Measurements from ENCODE around the gene SMIM35.

Gene SMIM35

GRCh38 chr11:118001494-118001971 is 85.2 kb downstream of the SMIM35 start:
- Histone ChIP-seq H3K79me2 (ENCODE audit: control insufficient read depth, insufficient read depth, low read length, poor library complexity) (no peaks in the 10 kb centered on the region), H3K18ac (ENCODE audit: low read length) (no peak overlapping the region), H3K4me3 (ENCODE audit: low read depth, low read length) (no peak overlapping the region), H4K12ac (ENCODE audit: low read depth, low read length) (no peak overlapping the region), H3K79me1 (ENCODE audit: low read length) (no peaks in the 10 kb centered on the region), H4K91ac (ENCODE audit: low read depth, low read length) (no peak overlapping the region), H2BK12ac (ENCODE audit: low read length) (no peak overlapping the region), H2BK5ac (ENCODE audit: low read depth, low read length, poor library complexity) (no peak overlapping the region), H3K27me3 (ENCODE audit: insufficient read depth, low read length) (no peaks in the 10 kb centered on the region), H3K9ac (ENCODE audit: low read length) (no peak overlapping the region), H3K4ac (ENCODE audit: low read depth, low read length) (no peak overlapping the region), H2AFZ (ENCODE audit: insufficient read depth, low read length, poor library complexity) (no peak overlapping the region), H2AK5ac (ENCODE audit: low read length) (no peak overlapping the region), H3K4me2 (ENCODE audit: low read length) (no peak overlapping the region), H4K8ac (ENCODE audit: low read depth, low read length) (no peak overlapping the region), H3K14ac (ENCODE audit: low read length) (no peak overlapping the region), H2BK120ac (ENCODE audit: insufficient read depth, low read length, poor library complexity) (no peak overlapping the region), H3K4me1 (ENCODE audit: control insufficient read depth in 1 of 2, insufficient read depth in 2 of 2, low read length in 2 of 2) (peaks cover 4% of the 10 kb centered on the region in 2 experiments), H3K9me3 (ENCODE audit: insufficient read depth, low read depth, low read length) (peaks cover 3% of the 10 kb centered on the region), H3K27ac (ENCODE audit: low read depth, low read length) (no peak overlapping the region), H3K36me3 (ENCODE audit: control insufficient read depth in 1 of 2, insufficient read depth in 2 of 2, low read length in 2 of 2) (no peaks in the 10 kb centered on the region), H3K23ac (ENCODE audit: low read length) (no peak overlapping the region)
- no CpG with 5 or more reads among the region's 5 CpGs for WGBS (ENCODE audit: extremely low coverage, insufficient coverage, insufficient read length)
- DNase-seq, result no peak

GRCh38 chr11:118000850-118001228 is 85.9 kb downstream of the SMIM35 start:
- Histone ChIP-seq H3K9ac (ENCODE audit: low read length) (no peak overlapping the region), H3K18ac (ENCODE audit: low read length) (no peak overlapping the region), H3K4me1 (ENCODE audit: control insufficient read depth in 1 of 2, insufficient read depth in 2 of 2, low read length in 2 of 2) (peaks cover 4% of the 10 kb centered on the region in 2 experiments), H3K9me3 (ENCODE audit: insufficient read depth, low read depth, low read length) (peaks cover 3% of the 10 kb centered on the region), H2AFZ (ENCODE audit: insufficient read depth, low read length, poor library complexity) (no peak overlapping the region), H3K27ac (ENCODE audit: low read depth, low read length) (no peak overlapping the region), H3K4me2 (ENCODE audit: low read length) (no peak overlapping the region), H2BK12ac (ENCODE audit: low read length) (no peak overlapping the region), H3K4ac (ENCODE audit: low read depth, low read length) (no peak overlapping the region), H3K27me3 (ENCODE audit: insufficient read depth, low read length) (no peaks in the 10 kb centered on the region), H4K91ac (ENCODE audit: low read depth, low read length) (no peak overlapping the region), H2AK5ac (ENCODE audit: low read length) (no peak overlapping the region), H2BK5ac (ENCODE audit: low read depth, low read length, poor library complexity) (no peak overlapping the region), H3K79me2 (ENCODE audit: control insufficient read depth, insufficient read depth, low read length, poor library complexity) (no peaks in the 10 kb centered on the region), H4K12ac (ENCODE audit: low read depth, low read length) (no peak overlapping the region), H4K8ac (ENCODE audit: low read depth, low read length) (no peak overlapping the region), H3K14ac (ENCODE audit: low read length) (no peak overlapping the region), H3K4me3 (ENCODE audit: low read depth, low read length) (no peak overlapping the region), H2BK120ac (ENCODE audit: insufficient read depth, low read length, poor library complexity) (no peak overlapping the region), H3K79me1 (ENCODE audit: low read length) (no peaks in the 10 kb centered on the region), H3K36me3 (ENCODE audit: control insufficient read depth in 1 of 2, insufficient read depth in 2 of 2, low read length in 2 of 2) (no peaks in the 10 kb centered on the region), H3K23ac (ENCODE audit: low read length) (no peak overlapping the region)
- DNase-seq, result no peak
- no CpG with 5 or more reads among the region's 1 CpG for WGBS (ENCODE audit: extremely low coverage, insufficient coverage, insufficient read length)

- H3K36me3 ChIP-seq (ENCODE audit: control insufficient read depth in 1 of 2, insufficient read depth in 2 of 2, low read length in 2 of 2), result no peaks in the 10 kb centered on the region
- H2AFZ ChIP-seq (ENCODE audit: insufficient read depth, low read length, poor library complexity), result no peak overlapping the region
- H3K23ac ChIP-seq (ENCODE audit: low read length), result no peak overlapping the region
- no peak overlapping the region for H2BK12ac ChIP-seq (ENCODE audit: low read length)
- no peaks in the 10 kb centered on the region for H3K27me3 ChIP-seq (ENCODE audit: insufficient read depth, low read length)
- no peak overlapping the region for H4K91ac ChIP-seq (ENCODE audit: low read depth, low read length)
- no peak overlapping the region for H4K8ac ChIP-seq (ENCODE audit: low read depth, low read length)
- H3K14ac ChIP-seq (ENCODE audit: low read length), result no peak overlapping the region
- no peak overlapping the region for H2BK5ac ChIP-seq (ENCODE audit: low read depth, low read length, poor library complexity)
- no peaks in the 10 kb centered on the region for H3K79me2 ChIP-seq (ENCODE audit: control insufficient read depth, insufficient read depth, low read length, poor library complexity)
- H3K9me3 ChIP-seq (ENCODE audit: insufficient read depth, low read depth, low read length), result peaks cover 3% of the 10 kb centered on the region
- no peak overlapping the region for H3K4me2 ChIP-seq (ENCODE audit: low read length)
- no peak for DNase-seq
- H3K4me3 ChIP-seq (ENCODE audit: low read depth, low read length), result no peak overlapping the region
- H2BK120ac ChIP-seq (ENCODE audit: insufficient read depth, low read length, poor library complexity), result no peak overlapping the region
- no peak overlapping the region for H4K12ac ChIP-seq (ENCODE audit: low read depth, low read length)
- no peaks in the 10 kb centered on the region for H3K79me1 ChIP-seq (ENCODE audit: low read length)
- no peak overlapping the region for H3K9ac ChIP-seq (ENCODE audit: low read length)
- H2AK5ac ChIP-seq (ENCODE audit: low read length), result no peak overlapping the region
- WGBS (ENCODE audit: extremely low coverage, insufficient coverage, insufficient read length), result no CpG with 5 or more reads among the region's 4 CpGs
- H3K4me1 ChIP-seq (ENCODE audit: control insufficient read depth in 1 of 2, insufficient read depth in 2 of 2, low read length in 2 of 2), result peaks cover 4% of the 10 kb centered on the region in 2 experiments
- no peak overlapping the region for H3K27ac ChIP-seq (ENCODE audit: low read depth, low read length)
- H3K4ac ChIP-seq (ENCODE audit: low read depth, low read length), result no peak overlapping the region
- no peak overlapping the region for H3K18ac ChIP-seq (ENCODE audit: low read length)
These were observed 86.5 kb downstream of the SMIM35 start for GRCh38 chr11:118000067-118000849.

GRCh38 chr11:117999354-117999993 is 87.3 kb downstream of the SMIM35 start:
- no peak overlapping the region for H3K9ac ChIP-seq (ENCODE audit: low read length)
- H4K12ac ChIP-seq (ENCODE audit: low read depth, low read length), result no peak overlapping the region
- no peak overlapping the region for H4K91ac ChIP-seq (ENCODE audit: low read depth, low read length)
- no peaks in the 10 kb centered on the region for H3K79me1 ChIP-seq (ENCODE audit: low read length)
- H3K36me3 ChIP-seq (ENCODE audit: control insufficient read depth in 1 of 2, insufficient read depth in 2 of 2, low read length in 2 of 2), result no peaks in the 10 kb centered on the region
- no peak overlapping the region for H3K4ac ChIP-seq (ENCODE audit: low read depth, low read length)
- peaks cover 4% of the 10 kb centered on the region in 2 experiments for H3K4me1 ChIP-seq (ENCODE audit: control insufficient read depth in 1 of 2, insufficient read depth in 2 of 2, low read length in 2 of 2)
- no peak overlapping the region for H2AK5ac ChIP-seq (ENCODE audit: low read length)
- no CpG with 5 or more reads among the region's 3 CpGs for WGBS (ENCODE audit: extremely low coverage, insufficient coverage, insufficient read length)
- DNase-seq, result no peak
- H3K4me2 ChIP-seq (ENCODE audit: low read length), result no peak overlapping the region
- H3K79me2 ChIP-seq (ENCODE audit: control insufficient read depth, insufficient read depth, low read length, poor library complexity), result no peaks in the 10 kb centered on the region
- no peak overlapping the region for H4K8ac ChIP-seq (ENCODE audit: low read depth, low read length)
- H3K9me3 ChIP-seq (ENCODE audit: insufficient read depth, low read depth, low read length), result peaks cover 3% of the 10 kb centered on the region
- H2BK12ac ChIP-seq (ENCODE audit: low read length), result no peak overlapping the region
- no peak overlapping the region for H3K14ac ChIP-seq (ENCODE audit: low read length)
- no peak overlapping the region for H2BK5ac ChIP-seq (ENCODE audit: low read depth, low read length, poor library complexity)
- H2BK120ac ChIP-seq (ENCODE audit: insufficient read depth, low read length, poor library complexity), result no peak overlapping the region
- no peak overlapping the region for H3K27ac ChIP-seq (ENCODE audit: low read depth, low read length)
- no peak overlapping the region for H3K18ac ChIP-seq (ENCODE audit: low read length)
- no peak overlapping the region for H3K4me3 ChIP-seq (ENCODE audit: low read depth, low read length)
- H3K23ac ChIP-seq (ENCODE audit: low read length), result no peak overlapping the region
- H3K27me3 ChIP-seq (ENCODE audit: insufficient read depth, low read length), result no peaks in the 10 kb centered on the region
- no peak overlapping the region for H2AFZ ChIP-seq (ENCODE audit: insufficient read depth, low read length, poor library complexity)
